ENCODE measurements around the gene RB1. TPM values are rescaled to one million over a fixed set of nuclear protein-coding genes. Genes with fewer than 3 reads are reported as not detected.
A peak's percentile ranks its signal among the peaks of the same experiment; 100 is the strongest.

RB1 gene
- total and polyA plus RNA-seq, 4 donors, result 10.0 to 69.9 (median 26.1) TPM

DNA sequence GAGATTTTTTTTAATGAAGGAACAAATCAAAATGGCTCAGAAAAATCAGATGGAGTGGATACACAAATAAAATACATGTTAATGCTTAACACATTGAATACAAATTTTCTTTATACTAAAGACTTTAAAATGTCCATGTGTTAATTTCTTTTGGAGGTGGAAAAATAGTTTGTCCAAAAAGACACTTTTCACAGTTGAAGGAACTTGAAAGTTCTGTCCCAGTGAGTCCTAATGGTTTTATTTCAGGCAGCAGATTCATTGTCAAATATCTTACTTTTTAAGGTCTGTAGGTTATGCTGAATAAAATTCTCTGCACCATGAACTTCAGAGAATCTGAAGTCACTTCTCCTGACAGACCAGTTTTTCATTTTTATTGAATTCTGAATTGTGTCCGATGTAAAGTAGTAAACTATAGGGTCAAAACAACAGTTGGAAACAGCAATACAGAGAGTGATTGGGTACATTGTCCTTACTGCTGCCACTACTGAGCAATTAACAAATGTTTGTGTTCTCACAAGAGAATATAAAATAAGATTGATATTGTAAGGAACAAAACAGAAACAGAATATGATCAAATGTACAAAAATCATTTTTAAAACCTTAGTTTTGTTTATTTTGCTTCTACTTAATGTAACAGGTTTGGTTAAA is 107.7 kb downstream of the RB1 start:
- Histone ChIP-seq H3K27me3 (ENCODE audit: control insufficient read depth in 3 of 3, insufficient read depth in 3 of 3, low read length in 2 of 3) (no peaks in the 10 kb centered on the region), H3K4me1 (ENCODE audit: control insufficient read depth in 5 of 5, insufficient read depth in 5 of 5, low read length in 5 of 5) (peaks cover 0 to 18% (median 6%) of the 10 kb centered on the region in 5 donors), H3K4me3 (no peak overlapping the region), H3K9ac (ENCODE audit: insufficient read depth in 1 of 2, low read length in 2 of 2) (peak overlapping the region; percentile 70 to 100), H3K9me3 (ENCODE audit: control insufficient read depth in 4 of 4, insufficient read depth in 3 of 4, low read length in 3 of 4) (no peaks in the 10 kb centered on the region), H3K27ac (ENCODE audit: low read depth in 1 of 2, low read length in 1 of 2) (peak overlapping the region in 1 of 2 donors; percentile 66), H3K36me3 (ENCODE audit: control insufficient read depth in 4 of 4, insufficient read depth in 4 of 4, low read length in 4 of 4) (peaks cover 0 to 3% (median 2%) of the 10 kb centered on the region in 4 donors)
- TF ChIP-seq CTCF (IDR thresholded peaks at IDR 0.05; ENCODE audit: control extremely low read depth, extremely low read depth), result no peak
- no peak for ATAC-seq (ENCODE audit: insufficient read depth, low FRiP score)
- WGBS, 2 donors, result 20 to 33% methylated on average over 1 of the region's 1 CpG
- peak in 2 of 3 donors; percentile 63 to 82 for DNase-seq

GRCh38 chr13:48411841-48412531 is 108.4 kb downstream of the RB1 start:
- TF ChIP-seq CTCF (IDR thresholded peaks at IDR 0.05; ENCODE audit: control extremely low read depth, extremely low read depth), result no peak
- peaks cover 0 to 18% (median 2%) of the 10 kb centered on the region in 5 donors for H3K4me1 ChIP-seq (ENCODE audit: control insufficient read depth in 5 of 5, insufficient read depth in 5 of 5, low read length in 5 of 5)
- H3K9ac ChIP-seq (ENCODE audit: insufficient read depth in 1 of 2, low read length in 2 of 2), result peak overlapping the region; percentile 70 to 100
- peak overlapping the region; percentile 67 for H3K4me3 ChIP-seq
- 14 to 21% methylated on average over 13 of the region's 13 CpGs for WGBS, 2 donors
- no peaks in the 10 kb centered on the region for H3K9me3 ChIP-seq (ENCODE audit: control insufficient read depth in 4 of 4, insufficient read depth in 3 of 4, low read length in 3 of 4)
- H3K36me3 ChIP-seq (ENCODE audit: control insufficient read depth in 4 of 4, insufficient read depth in 4 of 4, low read length in 4 of 4), result peaks cover 0 to 3% (median 2%) of the 10 kb centered on the region in 4 donors
- ATAC-seq (ENCODE audit: insufficient read depth, low FRiP score) (peak; percentile 17), DNase-seq (peak; percentile 50 to 84 (median 83))
- no peaks in the 10 kb centered on the region for H3K27me3 ChIP-seq (ENCODE audit: control insufficient read depth in 3 of 3, insufficient read depth in 3 of 3, low read length in 2 of 3)
- peak overlapping the region; percentile 70 to 84 for H3K27ac ChIP-seq (ENCODE audit: low read depth in 1 of 2, low read length in 1 of 2)

DNA sequence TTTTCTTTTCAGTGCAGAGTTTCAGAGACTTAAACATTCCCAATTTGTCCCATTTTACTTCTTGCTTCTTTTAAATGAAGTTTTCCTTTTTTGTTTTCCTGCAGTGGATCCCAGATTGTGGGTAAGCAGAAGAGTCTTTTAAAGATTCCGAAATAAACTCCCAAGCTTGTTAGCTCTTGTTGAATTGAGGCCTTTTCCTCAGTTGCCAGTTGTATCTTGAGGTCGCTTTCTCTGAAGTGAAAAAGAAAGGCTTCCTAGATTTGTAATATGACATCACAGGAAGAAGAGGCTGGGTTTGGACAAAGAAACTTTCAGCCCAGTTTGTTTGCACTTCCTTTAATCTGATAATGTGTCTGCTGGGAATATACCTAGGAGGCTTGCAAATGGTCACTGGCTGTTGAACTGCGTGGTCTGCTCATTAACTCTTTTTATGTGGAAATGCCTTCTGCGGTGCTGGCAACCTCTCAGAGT is 109.4 kb downstream of the RB1 start, which contains the start of gene LPAR6:
Gene LPAR6, minus strand, starts transcription at position 233 of the 471 bp plus-strand sequence. CDS start 690 bp downstream, outside the sequence.
- H3K4me3 ChIP-seq, result peak within 1 kb of the TSS; percentile 67
- peak within 1 kb of the TSS; percentile 70 to 84 for H3K27ac ChIP-seq (ENCODE audit: low read depth in 1 of 2, low read length in 1 of 2)
- DNase-seq (peak; percentile 54 to 93 (median 92)), ATAC-seq (ENCODE audit: insufficient read depth, low FRiP score) (peak; percentile 84)
- H3K4me1 ChIP-seq (ENCODE audit: control insufficient read depth in 5 of 5, insufficient read depth in 5 of 5, low read length in 5 of 5), result peaks cover 0 to 18% (median 0%) of the 10 kb centered on the region in 5 donors
- H3K9ac ChIP-seq (ENCODE audit: insufficient read depth in 1 of 2, low read length in 2 of 2), result peak within 1 kb of the TSS; percentile 70 to 100
- peaks cover 0 to 4% (median 3%) of the 10 kb centered on the region in 4 donors for H3K36me3 ChIP-seq (ENCODE audit: control insufficient read depth in 4 of 4, insufficient read depth in 4 of 4, low read length in 4 of 4)
- 28 to 33% methylated on average over 4 of the region's 4 CpGs for WGBS, 2 donors
- H3K9me3 ChIP-seq (ENCODE audit: control insufficient read depth in 4 of 4, insufficient read depth in 3 of 4, low read length in 3 of 4), result no peaks in the 10 kb centered on the region
- TF ChIP-seq CTCF (IDR thresholded peaks at IDR 0.05; ENCODE audit: control extremely low read depth, extremely low read depth), result no peak
- H3K27me3 ChIP-seq (ENCODE audit: control insufficient read depth in 3 of 3, insufficient read depth in 3 of 3, low read length in 2 of 3), result no peaks in the 10 kb centered on the region

All from lung (tissue), 12 donors.